Prostate gland (tissue), 2 donors: ENCODE data around the gene CRIP3.

Source experiments
- POLR2A ChIP-seq: fragments of 450-650 bp; IDR thresholded peaks from one replicate; pipeline ENCODE4 v1.6.1; 2016; ENCODE audit warnings: antibody characterized with exemption, mild to moderate bottlenecking
- POLR2AphosphoS5 ChIP-seq: sonication (generic); formaldehyde crosslinking; IDR thresholded peaks from one replicate; pipeline ENCODE4 v1.6.1; 2017; ENCODE audit warnings: antibody characterized with exemption
- TF ChIP-seq, protein P1 (sequence below), 4 experiments: fragments of 200-600 bp in 2 of 4; fragments of 450-650 bp in 2 of 4; sonication (generic) in 2 of 4; IDR thresholded peaks; 1 replicate in 3 of 4; 2 replicates in 1 of 4; pipeline ENCODE4 v1.5.1; 2016 to 2019; ENCODE audit warnings: antibody characterized with exemption in 4 of 4, mild to moderate bottlenecking in 2 of 4, moderate library complexity in 2 of 4

DNA sequence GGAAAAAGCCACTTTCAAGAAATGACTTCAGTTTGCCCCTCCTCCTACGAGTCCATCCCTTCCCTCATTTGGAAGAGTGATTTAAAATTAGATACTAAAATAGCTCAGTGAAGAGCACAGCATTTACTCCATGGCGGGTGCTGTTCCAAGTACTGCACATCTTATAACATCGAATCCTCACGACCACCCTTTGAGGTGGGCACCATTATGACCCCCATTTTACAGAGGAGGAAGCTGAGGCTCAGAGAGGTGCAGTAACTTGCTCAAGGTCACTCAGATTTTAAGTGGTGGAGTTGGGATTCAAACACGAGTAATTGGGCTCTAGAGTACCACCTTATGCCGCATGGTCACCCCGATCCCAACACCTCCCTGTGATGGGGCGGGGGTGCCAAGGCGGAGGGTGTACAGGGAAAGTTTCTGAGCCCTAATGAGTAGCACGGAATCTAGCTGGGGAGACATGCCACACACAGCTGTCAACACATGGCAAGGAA is 39.8 kb downstream of the CRIP3 start:
- no peak for TF ChIP-seq POLR2AphosphoS5
- TF ChIP-seq, protein P1, sequence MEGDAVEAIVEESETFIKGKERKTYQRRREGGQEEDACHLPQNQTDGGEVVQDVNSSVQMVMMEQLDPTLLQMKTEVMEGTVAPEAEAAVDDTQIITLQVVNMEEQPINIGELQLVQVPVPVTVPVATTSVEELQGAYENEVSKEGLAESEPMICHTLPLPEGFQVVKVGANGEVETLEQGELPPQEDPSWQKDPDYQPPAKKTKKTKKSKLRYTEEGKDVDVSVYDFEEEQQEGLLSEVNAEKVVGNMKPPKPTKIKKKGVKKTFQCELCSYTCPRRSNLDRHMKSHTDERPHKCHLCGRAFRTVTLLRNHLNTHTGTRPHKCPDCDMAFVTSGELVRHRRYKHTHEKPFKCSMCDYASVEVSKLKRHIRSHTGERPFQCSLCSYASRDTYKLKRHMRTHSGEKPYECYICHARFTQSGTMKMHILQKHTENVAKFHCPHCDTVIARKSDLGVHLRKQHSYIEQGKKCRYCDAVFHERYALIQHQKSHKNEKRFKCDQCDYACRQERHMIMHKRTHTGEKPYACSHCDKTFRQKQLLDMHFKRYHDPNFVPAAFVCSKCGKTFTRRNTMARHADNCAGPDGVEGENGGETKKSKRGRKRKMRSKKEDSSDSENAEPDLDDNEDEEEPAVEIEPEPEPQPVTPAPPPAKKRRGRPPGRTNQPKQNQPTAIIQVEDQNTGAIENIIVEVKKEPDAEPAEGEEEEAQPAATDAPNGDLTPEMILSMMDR (IDR thresholded peaks at IDR 0.05), result no peak
- TF ChIP-seq POLR2A, result no peak
